Transverse colon (tissue), 4 donors: ENCODE results near the gene RNPS1. TPM values are rescaled to one million over a fixed set of nuclear protein-coding genes. Genes with fewer than 3 reads are reported as not detected.

Experiments used
- DNase-seq: peaks from one replicate; pipeline ENCODE4 v3.0.0-alpha.2; 2019
- H3K27ac ChIP-seq, 4 donors: fragments of 200-600 bp; sonication (generic); 2 replicates each; pipeline ENCODE4 v1.5.1; 2016 to 2018; ENCODE audit warnings: inconsistent platforms in 4 of 4
- H3K27me3 ChIP-seq: fragments of 200-600 bp; sonication (generic); 2 replicates; pipeline ENCODE4 v1.5.1; 2017; ENCODE audit warnings: inconsistent platforms
- H3K36me3 ChIP-seq, 4 donors: fragments of 200-600 bp; sonication (generic); 2 replicates each; pipeline ENCODE4 v1.5.1; 2017 to 2019; ENCODE audit warnings: inconsistent platforms in 4 of 4
- H3K4me1 ChIP-seq, 4 donors: fragments of 200-600 bp; sonication (generic); 2 replicates each; pipeline ENCODE4 v1.5.1; 2017 to 2020; ENCODE audit warnings: inconsistent platforms in 4 of 4
- H3K4me3 ChIP-seq, 4 donors: fragments of 200-600 bp; sonication (generic); 1 replicate in 1 of 4; 2 replicates in 3 of 4; pipeline versions ENCODE4 v1.5.1 to v1.6.1; 2017 to 2019; ENCODE audit warnings: inconsistent platforms in 4 of 4
- H3K9me3 ChIP-seq, 2 donors: fragments of 200-600 bp; sonication (generic); 2 replicates each; pipeline ENCODE4 v1.5.1; 2017 to 2019; ENCODE audit warnings: inconsistent platforms in 2 of 2
- EP300 ChIP-seq: sonication (generic); formaldehyde crosslinking; IDR thresholded peaks from one replicate; pipeline ENCODE4 v1.6.1; 2017; ENCODE audit warnings: antibody characterized with exemption, low read depth
- POLR2A ChIP-seq: fragments of 450-650 bp; IDR thresholded peaks from one replicate; pipeline ENCODE4 v1.6.1; 2016; ENCODE audit warnings: antibody characterized with exemption, mild to moderate bottlenecking, moderate library complexity
- POLR2AphosphoS5 ChIP-seq, 3 donors: sonication (generic); formaldehyde crosslinking; IDR thresholded peaks; one replicate each; pipeline ENCODE4 v1.6.1; 2016; ENCODE audit warnings: antibody characterized with exemption in 3 of 3
- WGBS, 2 donors: methylation state at CpG; one replicate each; pipeline ENCODE4 v1.1.5; 2018; ENCODE audit warnings: low coverage in 1 of 2; 5-methylcytosine and 5-hydroxymethylcytosine counted together
- in situ Hi-C, 4 donors: fragments of 200-750 bp; cut with MboI; loops; one replicate each; pipeline versions ENCODE4 v1.15.0 to v1.15.1; 2017; ENCODE audit warnings: low sequenced_read_pairs in 3 of 4, low pct_ligation_motif_present in 1 of 4, low pct_unique_long_range_greater_than_20kb in 1 of 4
- intact Hi-C: fragments of 100-400 bp; cut with DNase I; formaldehyde crosslinking; loops from one replicate; pipeline ENCODE4 v1.15.1; 2023; ENCODE audit warnings: low total_unique reads
- total RNA-seq, 4 donors: library from RNA; depleted of rRNA; stranded (reverse); fragments of >200 nt; gene quantifications; one replicate each; pipeline ENCODE4 v1.1.0, GENCODE V29; 2016
- TF ChIP-seq, protein P1 (sequence below), 5 experiments: fragments of 200-600 bp in 3 of 5; fragments of 450-650 bp in 2 of 5; sonication (generic) in 3 of 5; IDR thresholded peaks; 1 replicate in 2 of 5; 2 replicates in 3 of 5; pipeline ENCODE4 v1.5.1; 2016 to 2017; ENCODE audit warnings: antibody characterized with exemption in 5 of 5, inconsistent platforms in 3 of 5, mild to moderate bottlenecking in 2 of 5, moderate library complexity in 1 of 5

RNPS1 gene
- total RNA-seq, 4 donors from 2014 or later: 110 to 153 (median 126) TPM

DNA sequence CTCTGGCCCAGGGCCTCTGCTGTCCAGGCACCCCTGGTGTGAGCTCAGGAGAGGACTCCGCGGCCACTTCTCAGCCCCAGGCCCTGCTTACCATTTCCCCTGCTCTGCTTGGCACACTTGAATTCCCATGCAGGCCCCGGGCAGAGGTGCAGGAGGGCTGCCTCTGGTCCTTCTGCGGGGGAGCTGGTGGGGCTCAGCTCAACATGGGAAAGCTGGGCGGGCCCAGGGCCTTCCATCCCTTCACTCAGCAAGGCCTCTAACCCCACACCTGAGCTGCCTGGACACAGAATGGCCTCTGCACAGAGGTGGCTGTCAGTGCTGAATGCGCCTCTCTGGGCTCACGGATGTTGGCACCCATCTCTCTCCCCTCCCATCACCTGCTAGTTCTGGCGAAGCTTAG lies 12.5 kb upstream of the RNPS1 start:
- Histone ChIP-seq H3K27ac (no peak overlapping the region), H3K27me3 (no peaks in the 10 kb centered on the region), H3K4me1 (no peaks in the 10 kb centered on the region), H3K4me3 (no peak overlapping the region), H3K36me3 (no peaks in the 10 kb centered on the region), H3K9me3 (no peaks in the 10 kb centered on the region)
- 89 to 100% methylated on average over 2 to 7 of the region's 8 CpGs for WGBS, 2 donors
- in situ Hi-C loops (no loop called here), intact Hi-C loops (no loop called here)
- no peak for DNase-seq
- TF ChIP-seq POLR2A (no peak), EP300 (no peak), POLR2AphosphoS5 (IDR thresholded peaks at IDR 0.05) (no peak)
- TF ChIP-seq, protein P1, sequence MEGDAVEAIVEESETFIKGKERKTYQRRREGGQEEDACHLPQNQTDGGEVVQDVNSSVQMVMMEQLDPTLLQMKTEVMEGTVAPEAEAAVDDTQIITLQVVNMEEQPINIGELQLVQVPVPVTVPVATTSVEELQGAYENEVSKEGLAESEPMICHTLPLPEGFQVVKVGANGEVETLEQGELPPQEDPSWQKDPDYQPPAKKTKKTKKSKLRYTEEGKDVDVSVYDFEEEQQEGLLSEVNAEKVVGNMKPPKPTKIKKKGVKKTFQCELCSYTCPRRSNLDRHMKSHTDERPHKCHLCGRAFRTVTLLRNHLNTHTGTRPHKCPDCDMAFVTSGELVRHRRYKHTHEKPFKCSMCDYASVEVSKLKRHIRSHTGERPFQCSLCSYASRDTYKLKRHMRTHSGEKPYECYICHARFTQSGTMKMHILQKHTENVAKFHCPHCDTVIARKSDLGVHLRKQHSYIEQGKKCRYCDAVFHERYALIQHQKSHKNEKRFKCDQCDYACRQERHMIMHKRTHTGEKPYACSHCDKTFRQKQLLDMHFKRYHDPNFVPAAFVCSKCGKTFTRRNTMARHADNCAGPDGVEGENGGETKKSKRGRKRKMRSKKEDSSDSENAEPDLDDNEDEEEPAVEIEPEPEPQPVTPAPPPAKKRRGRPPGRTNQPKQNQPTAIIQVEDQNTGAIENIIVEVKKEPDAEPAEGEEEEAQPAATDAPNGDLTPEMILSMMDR (IDR thresholded peaks at IDR 0.05): no peak

DNA sequence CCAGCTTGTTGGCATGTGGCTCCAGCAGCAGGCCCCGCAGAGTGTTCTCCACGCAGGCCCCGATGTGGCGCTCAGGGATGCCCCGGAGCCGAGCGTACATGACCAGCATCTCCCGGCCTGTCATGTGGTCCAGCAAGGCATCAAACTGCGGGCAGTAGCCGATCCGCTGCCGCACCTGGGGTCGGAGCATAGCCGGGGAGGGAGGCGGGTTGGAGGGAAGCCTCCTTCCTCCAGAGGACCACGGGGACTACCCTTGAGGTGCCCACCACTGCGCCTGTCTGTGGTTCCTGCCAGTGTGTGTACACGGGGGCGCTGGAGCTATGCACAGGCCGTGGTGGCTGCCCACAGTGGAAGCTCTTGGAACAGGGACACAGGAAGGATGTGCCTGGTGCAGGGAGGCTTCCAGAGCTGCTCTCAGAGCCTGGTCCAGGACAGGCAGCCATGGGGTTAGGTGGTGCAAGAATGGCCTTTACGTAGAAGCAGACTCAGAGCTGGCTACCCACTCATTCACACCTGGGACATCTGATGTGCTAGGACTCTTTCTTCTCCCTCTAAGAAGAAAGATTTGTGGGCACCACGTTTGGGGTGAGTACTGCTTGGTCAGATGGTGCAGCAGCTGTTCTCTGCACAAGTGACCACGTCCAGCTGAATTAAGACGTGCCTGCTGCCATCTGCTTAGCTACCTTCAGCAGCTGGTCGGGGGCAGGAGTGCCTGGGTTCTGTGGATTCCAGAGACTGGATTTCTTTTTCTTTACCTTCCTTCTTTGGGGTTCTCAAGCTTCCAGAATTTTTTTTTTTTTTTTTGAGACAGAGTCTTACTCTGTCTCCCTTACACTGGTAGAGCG lies 11.3 kb upstream of the RNPS1 start:
- WGBS, 2 donors: 86% methylated on average over 1 to 26 of the region's 26 CpGs
- Histone ChIP-seq H3K27me3 (no peaks in the 10 kb centered on the region), H3K4me1 (no peaks in the 10 kb centered on the region), H3K27ac (no peak overlapping the region), H3K4me3 (no peak overlapping the region), H3K36me3 (no peaks in the 10 kb centered on the region), H3K9me3 (no peaks in the 10 kb centered on the region)
- no peak for TF ChIP-seq POLR2A
- TF ChIP-seq, protein P1 (IDR thresholded peaks at IDR 0.05): no peak
- no peak for TF ChIP-seq EP300
- no peak for TF ChIP-seq POLR2AphosphoS5 (IDR thresholded peaks at IDR 0.05)
- DNase-seq: no peak
- in situ Hi-C loops (no loop called here), intact Hi-C loops (no loop called here)

DNA sequence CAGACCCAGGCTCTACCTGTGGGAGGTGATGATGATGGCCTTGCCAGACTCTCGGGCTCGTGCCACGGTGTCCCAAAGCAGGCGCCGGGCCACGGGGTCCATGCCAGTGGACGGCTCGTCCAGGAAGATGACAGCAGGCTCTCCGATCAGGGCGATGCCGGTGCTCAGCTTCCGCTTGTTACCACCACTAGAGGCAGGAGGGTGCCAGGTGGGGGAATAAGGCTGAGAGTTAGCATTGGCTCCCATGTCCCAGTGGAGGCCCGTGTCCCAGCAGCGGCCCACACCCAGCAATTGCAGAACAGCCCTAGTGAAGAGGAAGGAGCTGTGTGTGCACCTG lies 10.3 kb upstream of the RNPS1 start:
- H3K27ac ChIP-seq: no peak overlapping the region
- H3K27me3 ChIP-seq: no peaks in the 10 kb centered on the region
- TF ChIP-seq, protein P1 (IDR thresholded peaks at IDR 0.05): no peak
- TF ChIP-seq POLR2AphosphoS5 (IDR thresholded peaks at IDR 0.05) (no peak), EP300 (no peak), POLR2A (no peak)
- WGBS, 2 donors: 77% methylated on average over 14 of the region's 14 CpGs; no CpG with 5 or more reads in 1 of the 2 donors
- no peaks in the 10 kb centered on the region for H3K9me3 ChIP-seq
- DNase-seq: no peak
- no peak overlapping the region for H3K4me3 ChIP-seq
- no peaks in the 10 kb centered on the region for H3K4me1 ChIP-seq
- H3K36me3 ChIP-seq: no peaks in the 10 kb centered on the region
- in situ Hi-C loops (no loop called here), intact Hi-C loops (no loop called here)

DNA sequence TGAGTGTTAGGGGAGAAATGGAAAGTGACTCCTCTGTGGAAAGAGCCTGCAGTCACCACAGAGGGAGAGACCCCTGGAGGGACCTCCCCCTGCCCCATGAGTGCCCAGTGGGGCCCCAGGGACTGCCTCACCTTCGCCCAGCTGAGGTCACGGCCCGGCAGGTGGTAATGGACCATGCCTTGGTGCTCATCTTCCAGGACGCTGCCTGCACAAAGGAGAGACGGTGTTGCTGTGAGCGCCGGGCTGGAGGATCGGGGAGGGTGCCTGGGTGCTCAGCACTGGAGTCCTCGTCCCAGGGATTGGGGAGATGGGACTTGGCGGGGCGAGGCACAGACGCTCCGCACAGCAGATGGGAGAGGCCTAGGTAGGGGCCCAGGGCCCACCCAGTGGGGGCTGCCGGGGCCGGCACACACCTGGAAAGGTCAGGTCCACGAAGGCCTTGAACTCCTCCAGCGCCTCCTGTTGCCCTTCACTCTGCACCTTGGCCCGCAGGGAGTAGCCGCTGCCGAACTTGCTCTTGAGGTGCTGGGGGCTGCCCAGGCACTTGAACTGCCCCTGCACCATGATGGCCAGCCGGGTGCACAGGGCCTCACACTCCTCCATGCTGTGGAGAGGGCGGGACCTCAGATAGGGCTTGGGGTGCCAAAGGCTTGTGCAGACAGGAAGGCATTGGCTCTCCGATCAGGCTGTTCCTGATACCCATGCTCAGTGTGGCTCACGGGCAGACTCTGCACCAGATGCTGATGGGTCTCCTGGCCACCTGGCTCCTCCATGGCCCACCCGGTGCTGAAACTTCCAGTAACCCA lies 9.7 kb upstream of the RNPS1 start:
- TF ChIP-seq EP300 (no peak), POLR2A (no peak), POLR2AphosphoS5 (IDR thresholded peaks at IDR 0.05) (no peak)
- TF ChIP-seq, protein P1 (IDR thresholded peaks at IDR 0.05): no peak
- WGBS, 2 donors: 81% methylated on average over 18 of the region's 25 CpGs; no CpG with 5 or more reads in 1 of the 2 donors
- Histone ChIP-seq H3K27ac (no peak overlapping the region), H3K27me3 (no peaks in the 10 kb centered on the region), H3K4me1 (no peaks in the 10 kb centered on the region), H3K36me3 (no peaks in the 10 kb centered on the region), H3K4me3 (no peak overlapping the region), H3K9me3 (no peaks in the 10 kb centered on the region)
- in situ Hi-C loops (no loop called here), intact Hi-C loops (no loop called here)
- DNase-seq: no peak
